ENCODE data around the gene MKRN2. TPM values are rescaled to one million over a fixed set of nuclear protein-coding genes. Genes with fewer than 3 reads are reported as not detected.
"Not testable (repeated sequence)": the region's sequence is repeated elsewhere in the genome, so short reads cannot be mapped to it uniquely, and the experiment has no call there.

MKRN2 gene
- polyA plus RNA-seq, 12 donors = 24.4 to 33.7 (median 26.8) TPM; not detected in 1

DNA sequence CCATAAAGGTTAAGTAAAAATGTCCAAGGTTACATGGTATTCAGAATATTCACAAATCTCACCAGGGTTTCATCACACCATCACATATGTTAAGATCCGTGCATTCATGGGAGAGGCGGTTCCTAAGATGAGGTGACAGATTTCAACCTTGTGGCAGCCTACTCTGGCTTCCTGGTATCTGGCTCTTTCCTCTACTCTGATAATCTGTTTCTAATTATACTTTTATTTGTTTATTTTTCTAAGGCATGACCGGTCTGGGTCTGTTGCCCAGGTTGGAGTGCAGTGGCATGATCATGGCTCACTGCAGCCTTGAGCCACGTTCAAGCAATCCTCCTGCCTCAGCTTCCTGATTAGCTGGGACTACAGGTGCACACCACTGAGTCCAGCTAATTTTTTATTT is 72.7 kb downstream of the MKRN2 start:
- no peak for DNase-seq

GRCh38 chr3:12630292-12630691 is 73.4 kb downstream of the MKRN2 start:
- no peak for DNase-seq

GRCh38 chr3:12630843-12631242 is 74.0 kb downstream of the MKRN2 start:
- not testable (repeated sequence) for DNase-seq

GRCh38 chr3:12632523-12632922 is 75.6 kb downstream of the MKRN2 start:
- DNase-seq = no peak

GRCh38 chr3:12633108-12633507 is 76.2 kb downstream of the MKRN2 start:
- no peak for DNase-seq

Other genes starting within 250 kb of the MKRN2 start
- 10 to 100 TPM in 6 of 12 donors, 1 to 10 TPM in 4, not detected in 2; 8.2 to 21.3 (median 11.2) TPM for gene TSEN2, start 72.6 kb upstream of the MKRN2 start, polyA plus RNA-seq (ENCODE audit: insufficient read length in 12 of 12)
- gene MKRN2OS, start 11.6 kb upstream of the MKRN2 start, polyA plus RNA-seq (ENCODE audit: insufficient read length in 12 of 12) = 1 to 10 TPM in 4 of 12 donors, under 1 TPM in 6, not detected in 2; 0.39 to 1.3 (median 0.62) TPM
- 100 to 1,000 TPM in 6 of 12 donors, 10 to 100 TPM in 5, not detected in 1; 75.4 to 129 (median 107) TPM for gene RAF1, start 107.0 kb downstream of the MKRN2 start, polyA plus RNA-seq (ENCODE audit: insufficient read length in 12 of 12)
- gene TMEM40, start 202.2 kb downstream of the MKRN2 start, polyA plus RNA-seq (ENCODE audit: insufficient read length in 12 of 12) = 10 to 100 TPM in 10 of 12 donors, 1 to 10 TPM in 1, not detected in 1; 9.7 to 30.7 (median 23.5) TPM
- 10 to 100 TPM in 11 of 12 donors, not detected in 1; 15.8 to 54.5 (median 35.0) TPM for gene CAND2, start 239.6 kb downstream of the MKRN2 start, polyA plus RNA-seq (ENCODE audit: insufficient read length in 12 of 12)

Measured in muscle of arm (tissue), 12 donors.